Stomach smooth muscle (tissue), 2 donors: ENCODE data around the gene ST8SIA4.

Experiments used
- H3K27ac ChIP-seq: one replicate; pipeline ENCODE4 v1.7.0; 2013; ENCODE audit warnings: mild to moderate bottlenecking, low read length, inconsistent platforms
- H3K27me3 ChIP-seq, 2 donors: one replicate each; pipeline ENCODE4 v1.7.0; 2013; ENCODE audit warnings: low read length in 2 of 2; ENCODE audit not compliant: insufficient read depth in 2 of 2, control insufficient read depth in 1 of 2
- H3K36me3 ChIP-seq, 2 donors: one replicate each; pipeline ENCODE4 v1.7.0; 2013; ENCODE audit warnings: low read length in 2 of 2; ENCODE audit not compliant: control insufficient read depth in 2 of 2, insufficient read depth in 2 of 2
- H3K4me1 ChIP-seq: one replicate; pipeline ENCODE4 v1.7.0; 2013; ENCODE audit warnings: low read length; ENCODE audit not compliant: control insufficient read depth, insufficient read depth
- H3K4me3 ChIP-seq, 2 donors: one replicate each; pipeline ENCODE4 v1.7.0; 2013; ENCODE audit warnings: low read length in 2 of 2
- H3K9ac ChIP-seq, 2 donors: one replicate each; pipeline ENCODE4 v1.7.0; 2013; ENCODE audit warnings: low read length in 2 of 2, mild to moderate bottlenecking in 1 of 2
- H3K9me3 ChIP-seq, 2 donors: one replicate each; pipeline ENCODE4 v1.7.0; 2013; ENCODE audit warnings: low read length in 2 of 2; ENCODE audit not compliant: control insufficient read depth in 2 of 2
- donor health status: healthy.
- donor health status: Pancreatic carcinoma.

The ST8SIA4 gene

DNA sequence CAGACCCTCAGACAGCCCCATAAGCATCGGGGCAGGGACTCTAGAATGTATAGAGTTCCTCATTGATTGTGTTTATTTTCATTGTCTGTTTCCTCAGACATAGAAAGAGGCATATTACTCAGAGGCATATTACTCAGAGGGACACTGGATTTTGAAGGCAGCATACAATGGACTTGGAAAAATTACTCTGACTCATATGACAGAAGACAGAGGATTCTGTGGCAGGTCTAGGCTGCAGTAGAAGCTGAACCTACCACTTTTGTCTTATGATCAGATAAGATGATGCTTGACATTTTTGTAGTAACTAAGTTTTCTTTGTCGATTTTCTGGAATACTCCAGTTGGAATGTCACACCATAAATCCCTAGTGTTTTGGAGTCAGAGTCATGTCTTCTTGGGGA, 105.2 kb downstream of the ST8SIA4 start:
- H3K36me3 ChIP-seq, result no peaks in the 10 kb centered on the region
- H3K4me3 ChIP-seq, result no peak overlapping the region
- H3K9me3 ChIP-seq, result peaks cover 0 to 7% of the 10 kb centered on the region in 2 donors
- no peak overlapping the region for H3K27ac ChIP-seq
- H3K4me1 ChIP-seq, result no peaks in the 10 kb centered on the region
- H3K27me3 ChIP-seq, result no peaks in the 10 kb centered on the region
- H3K9ac ChIP-seq, result no peak overlapping the region

DNA sequence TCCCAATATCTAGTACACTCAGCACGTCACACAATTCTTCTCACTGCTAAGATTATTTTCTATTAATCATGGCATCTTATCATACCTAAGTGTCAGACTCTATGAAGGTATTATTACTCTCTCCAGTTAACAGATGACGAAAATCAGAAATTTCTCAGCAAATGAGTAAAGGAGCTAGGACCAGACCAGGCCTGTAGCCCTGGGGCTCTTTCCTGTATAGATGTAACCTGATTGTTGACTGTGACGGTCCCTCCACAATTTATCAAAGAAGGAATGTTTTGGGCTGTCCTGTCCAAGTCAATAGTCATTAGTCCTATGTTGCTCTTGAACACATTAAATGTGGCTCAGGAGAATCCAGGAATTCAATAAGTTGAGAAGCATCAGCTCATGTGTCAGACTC, 106.2 kb downstream of the ST8SIA4 start:
- Histone ChIP-seq H3K27ac (no peak overlapping the region), H3K4me1 (no peaks in the 10 kb centered on the region), H3K4me3 (no peak overlapping the region), H3K27me3 (no peaks in the 10 kb centered on the region), H3K9me3 (peaks cover 0 to 7% of the 10 kb centered on the region in 2 donors), H3K36me3 (no peaks in the 10 kb centered on the region), H3K9ac (no peak overlapping the region)

DNA sequence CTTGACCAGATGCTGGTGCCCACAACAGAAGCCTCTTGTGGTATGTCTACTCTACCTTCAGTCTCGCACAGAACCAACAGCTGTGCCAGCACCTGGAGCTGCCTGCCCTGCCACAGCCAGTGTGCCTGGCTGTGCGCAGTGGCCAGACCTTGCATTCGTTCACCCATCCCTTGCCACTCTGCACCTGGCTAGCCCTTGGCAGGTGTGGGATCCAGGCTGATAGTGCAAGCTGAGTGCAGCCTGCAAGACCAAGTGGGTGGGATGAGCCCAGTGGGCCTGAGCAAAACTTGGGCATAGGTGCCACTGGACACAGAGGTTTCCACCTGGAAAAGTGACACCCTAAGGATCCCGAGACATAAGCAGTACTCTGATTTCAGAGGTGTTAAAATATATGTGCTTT, 108.2 kb downstream of the ST8SIA4 start:
- Histone ChIP-seq H3K9me3 (peaks cover 0 to 7% of the 10 kb centered on the region in 2 donors), H3K36me3 (no peaks in the 10 kb centered on the region), H3K27me3 (no peaks in the 10 kb centered on the region), H3K27ac (no peak overlapping the region), H3K4me1 (no peaks in the 10 kb centered on the region), H3K4me3 (no peak overlapping the region), H3K9ac (no peak overlapping the region)

DNA sequence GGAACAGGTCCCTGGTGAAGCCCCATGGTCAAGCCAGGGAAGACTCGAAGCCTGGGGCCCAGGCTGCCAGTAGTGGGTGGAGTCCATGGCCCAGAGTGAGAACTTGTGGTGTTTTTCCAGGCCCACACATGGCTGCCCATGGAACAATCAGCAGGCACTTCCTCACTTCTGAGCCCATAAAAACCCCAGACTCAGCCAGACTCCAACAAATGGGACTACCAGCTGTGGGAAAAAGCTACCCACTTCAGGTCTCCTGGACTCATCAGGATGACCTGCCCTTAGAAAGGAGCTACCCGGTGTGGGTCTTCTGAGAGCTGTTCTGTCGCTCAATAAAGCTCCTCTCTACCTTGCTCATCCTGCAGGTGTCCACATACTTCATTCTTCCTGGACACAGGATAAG, 108.9 kb downstream of the ST8SIA4 start:
- Histone ChIP-seq H3K9me3 (peaks cover 0 to 7% of the 10 kb centered on the region in 2 donors), H3K4me3 (no peak overlapping the region), H3K27ac (no peak overlapping the region), H3K4me1 (no peaks in the 10 kb centered on the region), H3K9ac (no peak overlapping the region), H3K36me3 (no peaks in the 10 kb centered on the region), H3K27me3 (no peaks in the 10 kb centered on the region)

DNA sequence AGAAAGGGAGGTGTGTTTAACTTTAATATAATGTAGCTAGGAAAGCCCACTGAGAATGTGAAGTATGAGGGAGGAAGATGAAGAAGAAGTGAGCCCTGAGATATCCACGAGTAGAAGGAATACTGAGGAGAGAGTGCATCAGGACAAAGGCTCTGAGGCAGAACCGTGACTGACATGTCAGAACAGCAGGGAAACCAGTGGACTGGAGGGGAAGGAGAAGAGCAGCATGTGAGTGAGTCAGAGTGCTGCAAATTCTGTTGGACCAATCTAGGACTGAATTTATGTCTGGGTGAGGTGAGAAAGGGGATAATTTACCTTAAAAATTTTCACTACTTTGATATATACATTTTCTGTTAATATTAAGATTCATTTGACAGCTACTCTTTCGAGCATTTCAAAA, 110.3 kb downstream of the ST8SIA4 start:
- no peak overlapping the region for H3K9ac ChIP-seq
- no peaks in the 10 kb centered on the region for H3K36me3 ChIP-seq
- no peaks in the 10 kb centered on the region for H3K4me1 ChIP-seq
- H3K4me3 ChIP-seq, result no peak overlapping the region
- peaks cover 0 to 7% of the 10 kb centered on the region in 2 donors for H3K9me3 ChIP-seq
- H3K27ac ChIP-seq, result no peak overlapping the region
- no peaks in the 10 kb centered on the region for H3K27me3 ChIP-seq

DNA sequence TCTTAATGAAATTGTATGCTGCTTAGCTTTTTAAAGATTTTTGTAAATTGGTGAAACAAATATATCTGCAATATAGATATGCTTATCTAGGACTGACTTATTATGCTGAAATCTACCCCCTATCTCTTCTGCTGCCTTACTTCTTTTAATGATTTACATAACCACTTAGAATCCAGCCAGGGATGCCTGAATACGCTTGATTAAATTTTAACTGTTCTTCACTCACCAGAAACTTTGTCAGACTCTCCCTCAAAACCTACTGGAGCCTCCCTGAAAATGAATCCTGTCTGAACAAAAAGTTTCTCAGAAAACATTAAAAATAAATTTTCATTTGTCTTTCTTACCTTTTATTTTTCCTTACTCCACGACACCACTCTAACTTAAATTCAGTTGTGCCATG, 111.7 kb downstream of the ST8SIA4 start:
- no peak overlapping the region for H3K9ac ChIP-seq

DNA sequence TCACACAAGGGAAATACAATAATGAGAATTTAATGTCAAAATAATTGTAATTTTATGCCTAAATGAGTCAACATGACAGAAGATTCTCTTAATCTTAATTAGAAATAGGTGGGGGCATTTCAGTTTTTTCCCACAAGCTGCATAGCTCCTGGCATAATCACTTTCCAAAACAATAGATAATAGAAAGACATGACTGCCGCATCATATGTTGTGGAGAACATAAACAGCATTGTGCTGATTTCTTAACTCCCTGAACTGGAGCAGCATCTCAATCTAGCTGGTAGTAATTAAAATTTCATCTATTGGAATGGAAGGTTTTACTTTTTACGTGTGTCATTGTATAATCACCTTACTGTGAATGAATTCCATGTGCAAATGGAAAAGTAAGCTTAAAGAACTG, 112.1 kb downstream of the ST8SIA4 start:
- peaks cover 0 to 7% of the 10 kb centered on the region in 2 donors for H3K9me3 ChIP-seq
- H3K4me3 ChIP-seq, result no peak overlapping the region
- no peak overlapping the region for H3K27ac ChIP-seq
- no peaks in the 10 kb centered on the region for H3K36me3 ChIP-seq
- H3K27me3 ChIP-seq, result no peaks in the 10 kb centered on the region
- no peaks in the 10 kb centered on the region for H3K4me1 ChIP-seq
- H3K9ac ChIP-seq, result no peak overlapping the region

More for the DNA sequence above, 111.7 kb downstream of the ST8SIA4 start:
- Histone ChIP-seq H3K9me3 (peaks cover 0 to 7% of the 10 kb centered on the region in 2 donors), H3K4me1 (no peaks in the 10 kb centered on the region), H3K27me3 (no peaks in the 10 kb centered on the region), H3K4me3 (no peak overlapping the region), H3K27ac (no peak overlapping the region), H3K36me3 (no peaks in the 10 kb centered on the region)

DNA sequence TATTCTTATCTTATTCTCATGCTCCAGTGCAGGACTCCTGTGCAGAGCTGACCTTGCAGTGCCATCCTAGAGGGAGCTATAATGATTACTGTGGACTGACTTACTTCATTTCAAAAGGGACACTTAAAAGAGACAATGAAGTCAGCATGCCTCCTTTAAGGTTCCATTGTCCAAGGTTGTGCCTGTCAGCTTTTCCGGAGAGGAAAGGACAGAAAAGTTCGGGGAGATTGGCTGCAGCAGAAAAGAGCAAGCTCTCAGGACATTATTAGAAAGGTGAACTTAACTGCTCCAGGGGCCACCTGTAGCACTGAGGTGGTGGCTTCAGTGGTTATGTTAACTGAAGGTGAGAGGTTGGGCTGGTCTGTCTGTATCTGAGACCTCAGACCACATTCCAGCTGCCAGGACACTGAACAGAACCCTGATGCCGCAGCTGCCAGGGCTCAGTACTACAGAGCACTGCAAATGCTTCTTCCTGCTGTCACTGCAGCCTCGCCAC, 112.9 kb downstream of the ST8SIA4 start:
- Histone ChIP-seq H3K27me3 (no peaks in the 10 kb centered on the region), H3K4me1 (no peaks in the 10 kb centered on the region), H3K9ac (no peak overlapping the region), H3K36me3 (no peaks in the 10 kb centered on the region), H3K27ac (no peak overlapping the region), H3K9me3 (peaks cover 0 to 7% of the 10 kb centered on the region in 2 donors), H3K4me3 (no peak overlapping the region)

DNA sequence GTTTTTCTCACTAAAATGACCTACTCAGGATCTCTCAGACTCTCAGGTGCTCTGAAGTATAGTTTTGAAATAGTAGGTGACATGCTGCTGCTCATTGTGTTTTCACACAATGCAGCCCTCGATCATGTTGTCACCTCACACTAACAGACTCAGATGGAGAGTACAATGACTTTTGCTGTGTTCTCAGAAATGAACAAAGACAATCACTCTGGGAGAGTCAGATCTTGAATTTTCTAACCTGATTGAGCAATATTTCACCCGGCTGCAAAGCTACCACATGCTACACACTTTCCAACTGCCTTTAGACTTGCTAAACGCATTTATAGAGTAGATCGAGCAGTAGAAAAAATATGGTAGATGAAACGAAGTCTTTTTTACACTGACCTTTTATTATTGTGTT, 113.4 kb downstream of the ST8SIA4 start:
- no peaks in the 10 kb centered on the region for H3K4me1 ChIP-seq
- H3K36me3 ChIP-seq, result no peaks in the 10 kb centered on the region
- no peaks in the 10 kb centered on the region for H3K27me3 ChIP-seq
- peaks cover 0 to 7% of the 10 kb centered on the region in 2 donors for H3K9me3 ChIP-seq
- H3K27ac ChIP-seq, result no peak overlapping the region
- no peak overlapping the region for H3K9ac ChIP-seq
- H3K4me3 ChIP-seq, result no peak overlapping the region

DNA sequence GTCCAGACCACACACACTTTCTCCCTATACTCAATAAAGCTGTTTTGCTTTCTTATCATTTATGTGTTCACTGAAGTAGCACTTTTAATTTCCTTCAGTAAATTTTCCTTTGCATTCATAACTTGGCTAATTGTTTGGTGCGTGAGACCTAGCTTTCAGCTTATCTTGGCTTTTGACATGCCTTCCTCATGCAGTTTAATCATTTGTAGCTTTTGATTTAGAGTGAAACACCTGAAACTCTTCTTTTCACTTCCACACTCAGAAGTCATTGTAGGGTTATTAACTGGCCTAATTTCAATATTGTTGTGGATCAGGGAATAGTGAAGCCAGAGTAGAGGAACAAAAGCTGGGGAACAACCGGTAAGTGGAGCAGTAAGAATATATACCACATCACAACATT, 114.7 kb downstream of the ST8SIA4 start:
- Histone ChIP-seq H3K27me3 (no peaks in the 10 kb centered on the region), H3K27ac (no peak overlapping the region), H3K36me3 (no peaks in the 10 kb centered on the region), H3K4me3 (no peak overlapping the region), H3K4me1 (no peaks in the 10 kb centered on the region), H3K9me3 (no peaks in the 10 kb centered on the region), H3K9ac (no peak overlapping the region)

DNA sequence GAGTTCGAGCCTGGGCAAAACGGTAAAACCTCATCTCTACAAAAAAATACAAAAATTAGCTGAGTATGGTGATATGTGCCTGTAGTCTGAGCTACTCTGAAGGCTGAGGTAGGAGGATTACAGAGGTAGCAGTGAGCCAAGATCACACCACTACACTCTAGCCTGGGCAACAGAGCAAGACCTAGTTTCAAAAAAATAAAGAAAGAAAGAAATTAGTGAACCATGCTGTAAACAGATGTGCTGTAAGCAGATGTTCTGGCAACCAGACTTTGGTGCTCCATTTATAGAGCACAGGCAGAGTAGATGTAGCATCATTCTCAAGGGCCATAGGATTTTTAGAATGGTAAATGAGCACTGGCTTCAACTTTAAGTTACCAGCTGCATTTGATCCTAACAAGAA, 115.4 kb downstream of the ST8SIA4 start:
- H3K27me3 ChIP-seq, result no peaks in the 10 kb centered on the region

More for the DNA sequence above, 115.4 kb downstream of the ST8SIA4 start:
- H3K9me3 ChIP-seq, result no peaks in the 10 kb centered on the region
- no peak overlapping the region for H3K4me3 ChIP-seq
- H3K36me3 ChIP-seq, result no peaks in the 10 kb centered on the region
- H3K27ac ChIP-seq, result no peak overlapping the region
- no peaks in the 10 kb centered on the region for H3K4me1 ChIP-seq
- H3K9ac ChIP-seq, result no peak overlapping the region
